NCI-H146 treated with DMSO at 0.1 percent for 48 hours (cell line): ENCODE data around the gene FAM199X.
A peak's percentile ranks its signal among the peaks of the same experiment; 100 is the strongest.

Source experiments
- DNase-seq: peaks from one replicate; lab custom pipeline; 2025; ENCODE audit not compliant: unreplicated experiment; lab: John Stamatoyannopoulos, UW

The FAM199X gene

DNA sequence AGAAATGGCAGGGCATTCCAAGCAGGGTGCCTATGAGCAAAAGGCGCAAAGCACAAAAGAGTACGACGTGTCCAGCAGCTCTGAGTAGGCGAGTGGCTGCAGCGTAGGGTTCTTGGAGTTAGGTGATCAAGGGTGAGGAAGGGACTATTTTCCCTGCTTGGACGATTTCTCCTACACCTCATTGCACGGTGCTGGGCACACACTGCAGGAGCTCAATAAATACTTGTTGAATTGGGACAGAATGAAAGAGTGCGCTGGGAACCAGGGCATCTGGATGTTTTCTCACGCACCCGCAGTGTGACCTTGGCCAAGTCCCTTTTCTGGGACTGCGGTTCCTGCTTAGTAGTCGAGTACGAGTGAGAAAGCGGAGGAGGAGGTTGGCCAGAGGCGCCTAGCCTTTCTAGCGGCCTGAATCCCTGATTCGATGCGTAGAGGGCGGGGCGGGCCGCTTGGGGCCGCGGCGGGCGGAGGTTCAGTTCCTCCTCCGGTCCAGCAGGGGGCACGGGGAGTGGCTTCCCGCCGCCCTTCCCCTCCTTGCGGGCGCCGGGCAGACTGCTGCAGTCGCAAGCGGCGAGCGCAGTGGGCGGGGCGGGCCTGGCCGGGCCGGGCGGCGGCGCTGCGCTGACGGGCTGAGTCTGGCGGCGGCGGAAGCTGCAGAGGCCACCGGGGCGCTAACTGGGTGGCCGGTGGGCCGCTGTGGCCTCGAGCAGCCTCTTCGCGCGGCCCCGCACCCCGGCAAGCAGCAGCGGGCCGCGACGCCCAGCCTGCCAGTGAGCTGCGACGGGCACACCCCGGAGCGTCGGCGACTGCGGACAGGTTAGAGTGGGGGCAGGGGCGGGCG lies at the start of gene FAM199X:
Gene FAM199X, plus strand, starts transcription at position 560 of the 841 bp plus-strand sequence. CDS start 333 bp downstream, outside the sequence.
- DNase-seq: peak; percentile 72

- no peak for DNase-seq
Measured at GRCh38 chrX:104117759-104118158, 48.5 kb upstream of the FAM199X start.

GRCh38 chrX:104118765-104119164 lies 47.5 kb upstream of the FAM199X start:
- peak; percentile 64 for DNase-seq

GRCh38 chrX:104122829-104123228 lies 43.4 kb upstream of the FAM199X start:
- no peak for DNase-seq

GRCh38 chrX:104126856-104127255 lies 39.4 kb upstream of the FAM199X start:
- DNase-seq: no peak

GRCh38 chrX:104130808-104131207 lies 35.4 kb upstream of the FAM199X start:
- no peak for DNase-seq

GRCh38 chrX:104134583-104135261 lies 31.5 kb upstream of the FAM199X start:
- no peak for DNase-seq

GRCh38 chrX:104135677-104136076 lies 30.6 kb upstream of the FAM199X start:
- DNase-seq: no peak

DNA sequence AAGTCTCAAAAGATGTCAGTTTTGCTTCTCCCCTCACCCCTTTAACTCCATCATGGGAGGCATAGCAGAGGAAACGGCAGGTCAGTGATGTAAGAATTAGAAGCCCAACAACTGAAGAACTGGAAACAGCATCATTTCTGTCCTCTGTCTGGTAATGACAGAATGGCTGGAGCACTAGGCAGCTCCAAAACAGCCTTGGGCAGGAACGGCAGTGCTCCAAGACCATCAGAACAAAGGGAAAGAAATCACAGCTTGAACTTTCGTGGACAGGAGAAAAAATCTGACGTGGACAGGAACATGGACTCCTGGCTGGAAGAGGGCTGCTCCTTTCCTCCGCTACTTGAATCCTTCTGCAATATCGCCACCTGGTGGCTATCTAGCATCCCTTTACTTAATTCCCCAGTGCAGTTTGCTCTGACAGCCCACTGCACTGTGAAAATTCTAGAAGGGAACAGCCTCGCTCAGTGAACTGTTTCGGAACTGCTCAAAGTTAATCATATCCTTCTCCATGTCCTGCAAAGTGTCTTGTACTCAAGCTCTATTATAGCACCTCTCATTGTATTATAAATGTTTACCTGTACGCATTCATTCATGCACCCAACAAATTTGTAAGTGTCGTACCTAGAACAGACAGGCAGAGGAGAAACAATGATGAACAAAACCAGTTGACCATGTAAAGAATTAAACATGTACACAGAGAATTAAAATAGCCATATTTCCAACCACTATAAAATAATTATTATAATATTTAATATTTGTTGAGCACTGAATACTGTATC lies 29.8 kb upstream of the FAM199X start:
- DNase-seq: peak; percentile 70

DNA sequence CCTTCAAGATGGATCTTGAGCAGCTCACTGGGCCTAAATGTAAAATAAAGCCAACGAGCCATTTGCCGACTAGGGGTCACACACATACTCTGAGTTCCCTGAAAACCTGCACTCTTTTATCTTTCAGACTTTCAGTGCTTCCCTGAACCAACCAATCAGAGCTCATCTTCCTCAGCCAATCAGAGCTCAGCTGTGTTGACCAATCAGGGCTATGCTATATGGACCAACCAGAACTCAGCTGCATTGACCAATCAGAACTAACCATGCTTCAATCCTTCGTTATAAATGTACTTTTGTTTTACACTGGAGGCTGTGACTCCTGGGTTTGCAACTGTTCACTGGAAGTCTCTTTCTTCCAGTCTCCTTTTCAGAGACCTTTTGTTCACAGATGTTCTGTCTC lies 28.8 kb upstream of the FAM199X start:
- no peak for DNase-seq

DNA sequence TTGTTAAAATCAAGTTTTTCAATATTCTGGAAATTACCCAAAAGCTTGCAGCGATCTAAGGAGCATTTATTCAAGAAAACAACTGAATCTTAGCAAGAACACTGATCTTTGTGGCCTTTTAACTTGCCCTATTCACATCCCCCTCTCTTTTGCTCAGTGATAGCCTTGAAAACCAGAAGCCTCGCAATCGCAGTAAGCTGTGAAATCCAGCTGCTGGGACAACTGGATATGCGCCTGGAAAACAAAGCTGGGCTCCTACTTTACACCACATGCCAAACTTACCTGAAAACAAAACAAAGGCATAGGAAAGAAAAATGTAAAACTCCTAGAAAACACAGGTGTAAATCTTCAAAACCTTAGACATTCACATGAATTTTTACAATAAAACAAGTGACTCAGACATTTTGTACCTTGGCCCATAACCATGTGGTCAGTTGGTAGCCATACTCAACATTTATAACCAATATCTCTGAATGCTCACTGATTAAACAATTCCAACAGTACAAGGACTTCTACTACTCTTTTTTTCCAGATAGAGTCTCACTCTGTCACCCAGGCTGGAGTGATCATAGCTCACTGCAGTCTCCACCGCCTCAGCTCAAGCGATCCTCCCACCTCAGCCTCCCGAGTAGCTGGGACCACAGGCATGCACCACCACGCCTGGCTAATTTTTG lies 25.0 kb upstream of the FAM199X start:
- no peak for DNase-seq

GRCh38 chrX:104151037-104151436 lies 15.2 kb upstream of the FAM199X start:
- no peak for DNase-seq

GRCh38 chrX:104156630-104157529 lies 9.4 kb upstream of the FAM199X start, which contains the start of gene SLC25A53:
Gene SLC25A53, minus strand, starts transcription at chrX:104157009. Its CDS starts 51,752 bp downstream, at chrX:104105257.
- peak; percentile 72 for DNase-seq

DNA sequence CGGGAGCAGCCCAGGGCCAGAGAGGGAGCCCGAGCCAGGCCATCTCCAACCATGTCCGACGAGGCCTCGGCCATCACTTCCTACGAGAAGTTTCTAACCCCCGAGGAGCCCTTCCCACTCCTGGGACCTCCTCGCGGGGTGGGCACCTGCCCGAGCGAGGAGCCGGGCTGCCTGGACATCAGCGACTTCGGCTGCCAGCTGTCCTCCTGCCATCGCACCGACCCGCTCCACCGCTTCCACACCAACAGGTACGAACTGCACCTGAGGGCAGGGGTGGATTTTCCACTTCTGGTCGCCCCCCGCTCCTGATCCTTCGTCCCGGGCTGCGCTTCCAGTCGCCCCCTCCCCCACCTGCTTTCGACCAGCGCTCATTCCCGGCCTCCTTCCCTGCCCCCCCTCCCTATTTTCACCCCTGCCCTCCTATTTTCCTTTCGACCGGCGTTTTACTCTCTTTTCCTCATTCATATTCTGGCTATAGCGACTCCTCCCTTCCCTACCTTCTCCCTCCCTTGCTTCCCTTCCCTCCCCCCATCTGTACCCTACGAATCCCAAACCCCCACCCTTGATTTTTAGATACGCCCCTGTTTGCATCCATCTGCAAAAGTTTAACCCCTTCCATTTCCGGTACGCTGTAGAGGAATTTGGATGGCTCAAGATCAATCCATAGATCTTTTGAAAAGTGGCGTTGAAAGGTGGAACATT lies 633 bp downstream of the FAM199X start:
- DNase-seq: no peak

- no peak for DNase-seq
Measured at GRCh38 chrX:104168127-104168526, 1.9 kb downstream of the FAM199X start.

DNA sequence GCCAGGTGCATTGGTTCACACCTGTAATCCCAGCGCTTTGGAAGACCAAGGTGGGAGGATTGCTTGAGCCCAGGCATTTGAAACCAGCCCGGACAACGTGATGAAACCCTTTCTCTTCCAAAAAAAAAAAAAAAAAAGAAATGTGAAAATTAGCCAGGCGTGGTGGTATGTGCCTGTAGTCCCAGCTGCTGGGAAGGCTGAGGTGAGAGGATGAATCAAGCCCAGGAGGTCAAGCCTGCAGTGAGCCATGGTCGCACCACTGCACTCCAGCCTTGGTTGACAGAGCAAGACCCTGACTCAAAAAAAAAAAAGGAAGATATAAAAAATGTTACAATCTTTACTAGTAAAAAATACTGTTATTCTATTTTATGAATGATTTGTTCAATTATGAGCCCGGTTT lies 5.9 kb downstream of the FAM199X start:
- no peak for DNase-seq

DNA sequence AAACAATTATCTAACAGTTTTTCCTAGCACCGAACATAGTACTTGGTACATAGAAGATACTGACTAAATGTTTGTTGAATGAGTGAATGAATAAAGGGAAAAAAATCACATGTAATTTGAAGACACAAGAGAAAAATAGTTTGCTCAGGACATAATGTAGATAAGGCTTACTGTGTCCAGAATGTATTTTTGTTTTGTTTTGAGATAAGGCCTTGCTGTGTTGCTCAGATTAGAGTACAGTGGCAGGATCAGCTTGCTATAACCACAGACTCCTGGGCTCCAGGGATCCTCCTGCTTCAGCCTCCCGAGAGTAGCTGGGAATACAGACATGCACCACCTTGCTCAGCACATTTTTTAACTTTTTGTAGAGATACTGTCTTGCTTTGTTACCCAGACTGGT lies 6.5 kb downstream of the FAM199X start:
- no peak for DNase-seq

DNA sequence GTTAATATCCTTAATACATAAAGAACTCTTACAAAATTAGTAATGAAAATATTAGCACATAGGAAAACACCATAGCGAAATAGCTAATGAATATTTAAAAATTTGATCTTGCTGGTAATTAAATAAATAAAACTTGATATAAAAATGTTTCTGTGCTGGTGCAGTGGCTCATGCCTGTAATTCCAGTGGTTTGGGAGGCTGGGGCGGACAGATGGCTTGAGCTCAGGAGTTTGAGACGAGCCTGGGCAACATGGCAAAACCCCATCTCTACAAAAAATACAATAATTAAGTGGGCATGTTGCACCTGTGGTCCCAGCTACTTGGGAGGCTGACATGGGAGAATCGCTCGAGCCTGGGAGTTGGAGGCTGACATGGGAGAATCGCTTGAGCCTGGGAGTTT lies 7.6 kb downstream of the FAM199X start:
- no peak for DNase-seq

GRCh38 chrX:104183685-104184084 lies 17.4 kb downstream of the FAM199X start:
- DNase-seq: no peak
